PC-9 (cell line): ENCODE data around the gene SCG5. TPM values are rescaled to one million over a fixed set of nuclear protein-coding genes. Genes with fewer than 3 reads are reported as not detected.

Experiments
- BruUV-seq: library from RNA; stranded (reverse); fragments of 400-500 nt; replicated peaks from 2 replicates; lab custom pipeline; 2021; lab: Mats Ljungman, UMichigan
- CTCF ChIA-PET: fragments of 300-600 bp; sonication (Branson Sonifier 250); formaldehyde crosslinking; loops from one replicate; lab custom pipeline; 2022; ENCODE audit warnings: antibody characterized with exemption; lab: Charles Lee
- POLR2A ChIA-PET: fragments of 300-600 bp; sonication (Branson Sonifier 250); formaldehyde crosslinking; loops from one replicate; lab custom pipeline; 2022; ENCODE audit warnings: antibody characterized with exemption; ENCODE audit not compliant: unreplicated experiment; lab: Charles Lee
- DNase-seq, 2 experiments: peaks; one replicate each; pipeline versions ENCODE4 v3.0.0 to v3.0.0-alpha.2; 2015 to 2022; ENCODE audit warnings: mixed read lengths in 1 of 2
- H2AFZ ChIP-seq: fragments of 200-600 bp; sonication (generic); 2 replicates; pipeline ENCODE4 v1.8.1; 2017; ENCODE audit warnings: antibody characterized with exemption
- H3F3A ChIP-seq: fragments of 200-600 bp; sonication (generic); 2 replicates; pipeline ENCODE4 v1.8.1; 2017; ENCODE audit warnings: antibody characterized with exemption, mild to moderate bottlenecking, low read depth; ENCODE audit not compliant: insufficient read depth
- H3K27ac ChIP-seq: fragments of 200-600 bp; sonication (generic); 2 replicates; pipeline ENCODE4 v1.6.1; 2016; ENCODE audit warnings: mixed run types
- H3K27me3 ChIP-seq: fragments of 200-600 bp; sonication (generic); 2 replicates; pipeline ENCODE4 v1.6.1; 2016; ENCODE audit warnings: low read depth, mixed run types; ENCODE audit not compliant: insufficient read depth
- H3K36me3 ChIP-seq: fragments of 200-600 bp; sonication (generic); 2 replicates; pipeline ENCODE4 v1.6.1; 2016; ENCODE audit warnings: low read depth, mixed run types
- H3K4me1 ChIP-seq: fragments of 200-600 bp; sonication (generic); replicated peaks from 2 replicates; pipeline ENCODE4 v1.6.1; 2016; ENCODE audit warnings: mixed run types; ENCODE audit not compliant: insufficient read depth
- H3K4me2 ChIP-seq: fragments of 200-600 bp; sonication (generic); 2 replicates; pipeline ENCODE4 v1.6.1; 2017; ENCODE audit warnings: mixed run types
- H3K4me3 ChIP-seq: fragments of 200-600 bp; sonication (generic); 2 replicates; pipeline ENCODE4 v1.6.1; 2016; ENCODE audit warnings: mixed run types
- H3K79me2 ChIP-seq: fragments of 200-600 bp; sonication (generic); 2 replicates; pipeline ENCODE4 v1.6.1; 2017; ENCODE audit warnings: low read depth, mixed run types
- H3K9me2 ChIP-seq: fragments of 200-600 bp; sonication (generic); 2 replicates; pipeline ENCODE4 v1.8.1; 2017; ENCODE audit warnings: mild to moderate bottlenecking; ENCODE audit not compliant: insufficient read depth
- H3K9me3 ChIP-seq: fragments of 200-600 bp; sonication (generic); 2 replicates; pipeline ENCODE4 v1.8.1; 2016; ENCODE audit warnings: low read depth; ENCODE audit not compliant: insufficient read depth
- H4K20me1 ChIP-seq: fragments of 200-600 bp; sonication (generic); 2 replicates; pipeline ENCODE4 v1.8.1; 2017; ENCODE audit not compliant: insufficient read depth
- EZH2 ChIP-seq: fragments of 200-600 bp; sonication (generic); IDR thresholded peaks from 2 replicates; pipeline ENCODE4 v1.8.0; 2017; ENCODE audit warnings: antibody characterized with exemption, low read depth
- intact Hi-C: fragments of 100-400 bp; cut with micrococcal nuclease; formaldehyde crosslinking; loops from one replicate; pipeline ENCODE4 v1.10.0; 2022; ENCODE audit not compliant: unreplicated experiment
- total RNA-seq: library from RNA; stranded (reverse); gene quantifications from 2 replicates; pipeline ENCODE4 v1.2.3, GENCODE V29; 2021
- TF ChIP-seq, protein P1 (sequence below): fragments of 200-600 bp; sonication (generic); conservative IDR thresholded peaks from 2 replicates; pipeline ENCODE4 v1.6.1; 2017; ENCODE audit warnings: mixed run types, antibody characterized with exemption, mild to moderate bottlenecking, moderate library complexity

The SCG5 gene
- total RNA-seq, 1 experiment from 2014 or later: 0.39 TPM

DNA sequence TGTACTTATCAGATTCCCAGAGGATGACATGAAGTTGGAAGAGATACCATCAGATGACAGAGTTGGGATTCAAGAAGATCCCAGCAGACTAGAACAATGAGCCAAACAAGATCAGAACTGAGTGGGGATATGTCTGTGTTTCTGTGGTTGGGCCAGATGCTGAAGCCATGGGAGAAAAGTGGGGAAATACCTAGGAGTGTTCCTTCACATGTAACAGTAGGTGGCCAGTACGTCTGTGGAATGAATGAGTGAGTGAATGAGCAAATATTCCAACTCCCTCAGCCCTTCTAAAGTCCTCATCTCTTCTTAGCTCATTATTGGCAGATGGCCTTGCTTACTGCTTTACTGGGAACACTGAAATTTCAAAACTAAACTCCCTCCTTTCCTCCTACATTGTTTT, 44.1 kb downstream of the SCG5 start:
- intact Hi-C loops: no loop called here
- H3K27ac ChIP-seq: no peak overlapping the region
- H3F3A ChIP-seq: no peaks in the 10 kb centered on the region
- peaks cover 9% of the 10 kb centered on the region; the same call in 1 of the 2 replicates for H3K4me1 ChIP-seq
- H3K36me3 ChIP-seq: no peaks in the 10 kb centered on the region
- no TSS peak for BruUV-seq
- no peaks in the 10 kb centered on the region for H4K20me1 ChIP-seq
- H2AFZ ChIP-seq: no peak overlapping the region
- no peak for DNase-seq
- ChIA-PET CTCF (no interaction called here), POLR2A (no interaction called here)
- no peak for TF ChIP-seq EZH2
- TF ChIP-seq, protein P1, sequence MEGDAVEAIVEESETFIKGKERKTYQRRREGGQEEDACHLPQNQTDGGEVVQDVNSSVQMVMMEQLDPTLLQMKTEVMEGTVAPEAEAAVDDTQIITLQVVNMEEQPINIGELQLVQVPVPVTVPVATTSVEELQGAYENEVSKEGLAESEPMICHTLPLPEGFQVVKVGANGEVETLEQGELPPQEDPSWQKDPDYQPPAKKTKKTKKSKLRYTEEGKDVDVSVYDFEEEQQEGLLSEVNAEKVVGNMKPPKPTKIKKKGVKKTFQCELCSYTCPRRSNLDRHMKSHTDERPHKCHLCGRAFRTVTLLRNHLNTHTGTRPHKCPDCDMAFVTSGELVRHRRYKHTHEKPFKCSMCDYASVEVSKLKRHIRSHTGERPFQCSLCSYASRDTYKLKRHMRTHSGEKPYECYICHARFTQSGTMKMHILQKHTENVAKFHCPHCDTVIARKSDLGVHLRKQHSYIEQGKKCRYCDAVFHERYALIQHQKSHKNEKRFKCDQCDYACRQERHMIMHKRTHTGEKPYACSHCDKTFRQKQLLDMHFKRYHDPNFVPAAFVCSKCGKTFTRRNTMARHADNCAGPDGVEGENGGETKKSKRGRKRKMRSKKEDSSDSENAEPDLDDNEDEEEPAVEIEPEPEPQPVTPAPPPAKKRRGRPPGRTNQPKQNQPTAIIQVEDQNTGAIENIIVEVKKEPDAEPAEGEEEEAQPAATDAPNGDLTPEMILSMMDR: no peak
- no peak overlapping the region for H3K4me3 ChIP-seq
- no peaks in the 10 kb centered on the region for H3K9me2 ChIP-seq
- H3K4me2 ChIP-seq: no peak overlapping the region
- no peaks in the 10 kb centered on the region for H3K79me2 ChIP-seq
- H3K9me3 ChIP-seq: no peaks in the 10 kb centered on the region
- no peaks in the 10 kb centered on the region for H3K27me3 ChIP-seq

DNA sequence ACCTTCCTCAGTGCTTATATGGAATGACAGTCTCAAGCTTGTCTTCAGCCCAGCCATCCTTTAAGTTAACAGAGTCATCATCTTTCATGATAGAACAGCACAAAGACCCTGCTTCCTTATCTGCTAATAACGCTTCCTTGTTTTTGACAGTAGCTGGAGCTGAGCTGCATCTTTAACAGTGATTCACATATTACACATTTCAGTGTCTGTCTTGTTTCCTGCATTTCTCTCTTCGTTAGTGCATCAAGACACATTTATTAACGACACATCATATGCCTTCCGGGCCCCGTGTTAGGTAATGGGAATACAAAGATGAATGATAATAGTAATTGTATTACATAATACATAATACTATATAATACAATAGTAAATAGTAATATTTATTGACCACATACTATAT, 46.0 kb downstream of the SCG5 start:
- H3K27me3 ChIP-seq: no peaks in the 10 kb centered on the region
- H3K79me2 ChIP-seq: no peaks in the 10 kb centered on the region
- no peak overlapping the region for H2AFZ ChIP-seq
- POLR2A ChIA-PET: interaction anchor here (0.6 kb wide), 1 partner anchor 151 kb away, joined by 3 read pairs; no protein-coding TSS in a partner anchor
- H3K9me3 ChIP-seq: no peaks in the 10 kb centered on the region
- TF ChIP-seq, protein P1: no peak
- no peak for TF ChIP-seq EZH2
- DNase-seq: no peak
- H3K4me3 ChIP-seq: no peak overlapping the region
- CTCF ChIA-PET: interaction anchor here (0.6 kb wide), 1 partner anchor 29 kb away, joined by 3 read pairs; no protein-coding TSS in a partner anchor
- BruUV-seq: no TSS peak
- H3K36me3 ChIP-seq: no peaks in the 10 kb centered on the region
- peaks cover 2% of the 10 kb centered on the region; the same call in 1 of the 2 replicates for H3K4me1 ChIP-seq
- no peak overlapping the region for H3K4me2 ChIP-seq
- no peaks in the 10 kb centered on the region for H3F3A ChIP-seq
- no peaks in the 10 kb centered on the region for H3K9me2 ChIP-seq
- H3K27ac ChIP-seq: no peak overlapping the region
- intact Hi-C loops: no loop called here
- H4K20me1 ChIP-seq: no peaks in the 10 kb centered on the region

- peak in 1 of 2 experiments; percentile 31 for DNase-seq
- Histone ChIP-seq H3K36me3 (no peaks in the 10 kb centered on the region), H3K4me1 (no peaks in the 10 kb centered on the region), H3K4me2 (no peak overlapping the region), H3K27me3 (no peaks in the 10 kb centered on the region), H3K4me3 (no peak overlapping the region), H3K27ac (no peak overlapping the region), H3F3A (no peaks in the 10 kb centered on the region), H2AFZ (no peak overlapping the region), H3K9me3 (no peaks in the 10 kb centered on the region), H3K9me2 (no peaks in the 10 kb centered on the region), H4K20me1 (no peaks in the 10 kb centered on the region), H3K79me2 (no peaks in the 10 kb centered on the region)
- CTCF ChIA-PET: no interaction called here
- no TSS peak for BruUV-seq
- POLR2A ChIA-PET: interaction anchor here (0.6 kb wide), 2 partner anchors 12 to 150 kb away, joined by 3 to 5 read pairs; no protein-coding TSS in a partner anchor
- intact Hi-C loops: no loop called here
- no peak for TF ChIP-seq EZH2
- TF ChIP-seq, protein P1: no peak
These were observed 46.7 kb downstream of the SCG5 start for GRCh38 chr15:32688151-32688639.
